OCI-LY1 (cell line): ENCODE results near the gene MBOAT2.

Experiments used
- H2AFZ ChIP-seq: fragments of 200-600 bp; sonication (generic), shearing (Covaris generic); 2 replicates; pipeline ENCODE4 v1.6.0; 2014; ENCODE audit warnings: antibody characterized with exemption, mild to moderate bottlenecking, low read length
- H3F3A ChIP-seq: fragments of 200-600 bp; sonication (generic), shearing (Covaris generic); 2 replicates; pipeline ENCODE4 v1.6.0; 2014; ENCODE audit warnings: mild to moderate bottlenecking, antibody characterized with exemption, low read length, moderate library complexity; ENCODE audit not compliant: insufficient read depth
- H3K27ac ChIP-seq: fragments of 200-600 bp; sonication (generic); 2 replicates; pipeline ENCODE4 v1.5.1; 2014; ENCODE audit warnings: low read length, mixed run types, mild to moderate bottlenecking, low read depth; ENCODE audit not compliant: poor library complexity, severe bottlenecking
- H3K27me3 ChIP-seq: fragments of 200-600 bp; sonication (generic); 2 replicates; pipeline ENCODE4 v1.6.0; 2014; ENCODE audit warnings: antibody characterized with exemption, mild to moderate bottlenecking, low read length, moderate library complexity; ENCODE audit not compliant: insufficient read depth
- H3K36me3 ChIP-seq: fragments of 200-600 bp; sonication (generic); 2 replicates; pipeline ENCODE4 v1.6.1; 2014; ENCODE audit warnings: mild to moderate bottlenecking, antibody characterized with exemption, low read length, moderate library complexity, mixed read lengths; ENCODE audit not compliant: insufficient read depth
- H3K4me1 ChIP-seq: fragments of 200-600 bp; sonication (generic); 2 replicates; pipeline ENCODE4 v1.5.1; 2014; ENCODE audit warnings: mild to moderate bottlenecking, low read length, moderate library complexity; ENCODE audit not compliant: insufficient read depth, severe bottlenecking
- H3K4me2 ChIP-seq: fragments of 200-600 bp; sonication (generic), shearing (Covaris generic); 2 replicates; pipeline ENCODE4 v1.6.1; 2014; ENCODE audit warnings: low read length
- H3K4me3 ChIP-seq: fragments of 200-600 bp; sonication (generic); 2 replicates; pipeline ENCODE4 v1.5.1; 2014; ENCODE audit warnings: low read length, low read depth, mild to moderate bottlenecking, mixed read lengths; ENCODE audit not compliant: poor library complexity, severe bottlenecking
- H3K79me2 ChIP-seq: fragments of 200-600 bp; shearing (Covaris generic); 2 replicates; pipeline ENCODE4 v1.6.1; 2016; ENCODE audit warnings: mixed run types, low read length, mixed read lengths; ENCODE audit not compliant: insufficient read depth
- H3K9ac ChIP-seq: fragments of 200-600 bp; sonication (generic), shearing (Covaris generic); 2 replicates; pipeline ENCODE4 v1.6.1; 2014; ENCODE audit warnings: mild to moderate bottlenecking, low read length, mixed read lengths
- H3K9me2 ChIP-seq: fragments of 200-600 bp; sonication (generic), shearing (Covaris generic); 2 replicates; pipeline ENCODE4 v1.6.1; 2014; ENCODE audit warnings: low read depth, mild to moderate bottlenecking, low read length, mixed read lengths
- H3K9me3 ChIP-seq: fragments of 200-600 bp; shearing (Covaris generic); 2 replicates; pipeline ENCODE4 v1.6.1; 2014; ENCODE audit warnings: low read length, mixed read lengths
- H4K20me1 ChIP-seq: fragments of 200-600 bp; sonication (generic), shearing (Covaris generic); 2 replicates; pipeline ENCODE4 v1.6.0; 2016; ENCODE audit warnings: mild to moderate bottlenecking, low read length; ENCODE audit not compliant: insufficient read depth
- EZH2 ChIP-seq: fragments of 200-600 bp; sonication (generic), shearing (Covaris generic); IDR thresholded peaks from 2 replicates; pipeline ENCODE4 v1.8.0; 2017; ENCODE audit warnings: borderline replicate concordance, mixed run types, mild to moderate bottlenecking, antibody characterized with exemption, low read length, moderate library complexity, mixed read lengths
- TF ChIP-seq, protein P1 (sequence below): fragments of 200-600 bp; sonication (generic), shearing (Covaris generic); IDR thresholded peaks from 2 replicates; pipeline ENCODE4 v1.5.1; 2017; ENCODE audit warnings: mild to moderate bottlenecking, antibody characterized with exemption, low read length, moderate library complexity, mixed read lengths

The MBOAT2 gene

DNA sequence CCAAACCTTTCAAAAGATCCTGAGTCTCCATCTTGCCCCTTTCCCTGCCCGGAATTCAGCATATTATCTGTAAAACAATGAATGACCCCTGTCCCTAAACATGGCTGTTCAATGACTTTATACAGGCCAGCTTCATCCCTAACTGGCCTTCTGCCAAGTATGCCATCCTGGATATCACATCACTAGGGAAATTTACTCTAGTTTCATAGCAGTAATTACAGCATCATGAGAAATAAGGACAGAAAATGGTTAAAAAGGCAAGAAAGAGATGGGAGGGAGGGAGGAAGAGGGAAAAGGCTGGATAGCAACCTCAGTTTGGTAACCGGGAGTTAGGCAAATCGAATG, 4.4 kb downstream of the MBOAT2 start:
- no peaks in the 10 kb centered on the region for H3K79me2 ChIP-seq
- no peaks in the 10 kb centered on the region for H3K4me1 ChIP-seq
- H3K36me3 ChIP-seq: no peaks in the 10 kb centered on the region
- H2AFZ ChIP-seq: no peak overlapping the region
- H3K27me3 ChIP-seq: peaks cover 5% of the 10 kb centered on the region; the same call in 1 of the 2 replicates
- no peaks in the 10 kb centered on the region for H3K9me2 ChIP-seq
- H3K9me3 ChIP-seq: no peaks in the 10 kb centered on the region
- no peak overlapping the region for H3K4me2 ChIP-seq
- no peak overlapping the region for H3K4me3 ChIP-seq
- no peaks in the 10 kb centered on the region for H3F3A ChIP-seq
- no peak overlapping the region for H3K27ac ChIP-seq
- no peak for TF ChIP-seq EZH2
- TF ChIP-seq, protein P1, sequence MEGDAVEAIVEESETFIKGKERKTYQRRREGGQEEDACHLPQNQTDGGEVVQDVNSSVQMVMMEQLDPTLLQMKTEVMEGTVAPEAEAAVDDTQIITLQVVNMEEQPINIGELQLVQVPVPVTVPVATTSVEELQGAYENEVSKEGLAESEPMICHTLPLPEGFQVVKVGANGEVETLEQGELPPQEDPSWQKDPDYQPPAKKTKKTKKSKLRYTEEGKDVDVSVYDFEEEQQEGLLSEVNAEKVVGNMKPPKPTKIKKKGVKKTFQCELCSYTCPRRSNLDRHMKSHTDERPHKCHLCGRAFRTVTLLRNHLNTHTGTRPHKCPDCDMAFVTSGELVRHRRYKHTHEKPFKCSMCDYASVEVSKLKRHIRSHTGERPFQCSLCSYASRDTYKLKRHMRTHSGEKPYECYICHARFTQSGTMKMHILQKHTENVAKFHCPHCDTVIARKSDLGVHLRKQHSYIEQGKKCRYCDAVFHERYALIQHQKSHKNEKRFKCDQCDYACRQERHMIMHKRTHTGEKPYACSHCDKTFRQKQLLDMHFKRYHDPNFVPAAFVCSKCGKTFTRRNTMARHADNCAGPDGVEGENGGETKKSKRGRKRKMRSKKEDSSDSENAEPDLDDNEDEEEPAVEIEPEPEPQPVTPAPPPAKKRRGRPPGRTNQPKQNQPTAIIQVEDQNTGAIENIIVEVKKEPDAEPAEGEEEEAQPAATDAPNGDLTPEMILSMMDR: no peak
- no peaks in the 10 kb centered on the region for H4K20me1 ChIP-seq
- no peak overlapping the region for H3K9ac ChIP-seq

DNA sequence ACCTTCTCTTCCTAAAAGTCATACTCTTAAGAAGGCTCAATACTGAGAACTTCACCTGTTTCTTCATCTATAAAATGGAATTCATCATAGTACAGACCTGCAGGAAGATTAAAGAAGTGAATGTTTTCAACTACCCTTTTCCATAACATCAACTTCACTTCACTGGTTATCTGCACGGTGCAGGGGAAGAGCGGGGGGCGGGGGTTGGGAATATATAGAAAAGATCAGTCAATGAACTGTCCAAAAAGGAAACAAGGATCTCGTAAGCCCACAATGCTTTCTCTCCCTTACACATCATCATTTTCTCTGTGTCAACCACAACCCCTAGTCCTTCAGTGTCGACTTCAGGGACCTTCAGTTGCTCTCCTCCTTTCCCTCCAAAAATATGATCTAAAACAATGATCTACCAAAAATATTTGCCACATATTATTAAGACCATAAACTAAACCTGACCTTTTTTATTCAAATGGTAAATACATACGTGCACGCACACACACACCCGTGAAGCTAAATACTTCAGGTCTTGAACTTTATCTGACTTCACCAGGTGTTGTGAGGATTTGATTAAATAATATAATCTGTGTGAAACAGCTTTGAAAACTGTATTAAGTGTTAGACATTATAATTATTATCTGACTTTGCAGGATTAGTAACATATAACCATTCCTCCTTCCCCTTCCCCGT, 4.9 kb downstream of the MBOAT2 start:
- TF ChIP-seq EZH2: no peak
- TF ChIP-seq, protein P1: no peak
- H3F3A ChIP-seq: no peaks in the 10 kb centered on the region
- no peaks in the 10 kb centered on the region for H3K79me2 ChIP-seq
- H3K4me2 ChIP-seq: no peak overlapping the region
- H3K36me3 ChIP-seq: no peaks in the 10 kb centered on the region
- H3K9me2 ChIP-seq: no peaks in the 10 kb centered on the region
- H3K27ac ChIP-seq: no peak overlapping the region
- H4K20me1 ChIP-seq: no peaks in the 10 kb centered on the region
- no peak overlapping the region for H2AFZ ChIP-seq
- H3K4me3 ChIP-seq: no peak overlapping the region
- H3K27me3 ChIP-seq: 0 out of 2 replicates have a peak, but pooled peaks cover 4% of the 10 kb centered on the region
- H3K9me3 ChIP-seq: no peaks in the 10 kb centered on the region
- H3K4me1 ChIP-seq: no peaks in the 10 kb centered on the region
- H3K9ac ChIP-seq: no peak overlapping the region

DNA sequence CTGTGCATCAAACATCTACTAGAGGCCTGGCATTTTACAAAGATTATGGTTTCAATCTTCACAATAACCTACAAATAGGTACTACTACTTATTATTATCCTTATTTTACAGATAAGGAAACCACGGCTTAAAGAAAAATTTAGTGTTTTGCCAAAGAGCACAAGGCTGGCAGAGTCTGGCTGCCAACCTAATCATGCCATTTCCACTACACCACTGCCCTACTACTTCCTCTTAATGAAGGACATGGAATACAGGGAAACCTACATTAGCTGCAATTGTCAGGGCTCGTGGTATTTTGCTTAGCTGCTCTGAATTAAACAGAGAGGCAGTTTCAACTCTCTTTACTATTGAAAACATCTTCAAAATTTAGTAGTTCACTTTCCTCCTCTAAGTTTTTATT, 5.9 kb downstream of the MBOAT2 start:
- Histone ChIP-seq H4K20me1 (no peaks in the 10 kb centered on the region), H3K9me3 (no peaks in the 10 kb centered on the region), H3F3A (no peaks in the 10 kb centered on the region), H3K27ac (no peak overlapping the region), H3K79me2 (no peaks in the 10 kb centered on the region), H3K9ac (no peak overlapping the region), H2AFZ (no peak overlapping the region), H3K4me3 (no peak overlapping the region), H3K9me2 (no peaks in the 10 kb centered on the region), H3K36me3 (no peaks in the 10 kb centered on the region), H3K4me1 (no peaks in the 10 kb centered on the region), H3K4me2 (no peak overlapping the region), H3K27me3 (0 out of 2 replicates have a peak, but pooled peaks cover under 1% of the 10 kb centered on the region)
- TF ChIP-seq, protein P1: no peak
- TF ChIP-seq EZH2: no peak
